Measurements from ENCODE around the gene SYCP2L. TPM values are rescaled to one million over a fixed set of nuclear protein-coding genes. Genes with fewer than 3 reads are reported as not detected.

SYCP2L gene
- total and polyA plus RNA-seq, 2 of the 4 experiments (the other 2 are of a cell fraction), result 0.05 TPM; not detected in 1

DNA sequence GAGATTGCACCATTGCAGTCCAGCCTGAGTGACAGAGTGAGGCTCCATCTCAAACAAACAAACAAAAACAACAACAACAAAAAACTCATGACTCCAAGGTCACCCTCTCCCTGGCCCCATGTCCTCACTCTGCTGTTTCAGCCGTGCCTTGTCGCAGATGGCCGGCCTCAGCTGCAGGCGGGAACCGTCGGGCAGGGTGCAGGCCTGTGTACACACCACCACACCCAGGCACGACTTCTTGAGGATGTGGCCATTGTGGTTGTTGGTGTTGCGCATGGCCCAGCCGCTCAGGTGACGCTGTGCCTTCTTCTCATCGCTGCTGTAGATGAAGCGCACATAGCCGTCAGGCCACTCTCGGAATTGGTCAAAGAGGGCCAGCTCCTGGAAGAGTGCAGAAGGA lies 9.8 kb upstream of the SYCP2L start:
- peaks cover 2% of the 10 kb centered on the region; the same call in 1 of the 2 replicates for H3K9me3 ChIP-seq (ENCODE audit: control insufficient read depth, insufficient read depth, low read length)

More for the DNA sequence above, 9.8 kb upstream of the SYCP2L start:
- CTCF ChIA-PET, result no interaction called here
- dilution Hi-C loops (cut with HindIII; ENCODE audit: low sequenced_read_pairs, unreplicated experiment), result no loop called here
- H3K56ac ChIP-seq (ENCODE audit: extremely low read depth, insufficient read depth, low read length), result no peak overlapping the region
- H2AFZ ChIP-seq (replicated peaks; ENCODE audit: low read length, poor library complexity), result no peak overlapping the region
- H2BK5ac ChIP-seq (ENCODE audit: low read depth, low read length, poor library complexity, severe bottlenecking), result no peak overlapping the region
- H3K27me3 ChIP-seq (ENCODE audit: control insufficient read depth, insufficient read depth, low read length), result peaks cover 30% of the 10 kb centered on the region
- H3K79me1 ChIP-seq (ENCODE audit: low read depth in 1 of 2, low read length in 2 of 2), result no peaks in the 10 kb centered on the region
- no peak overlapping the region for H3K4me3 ChIP-seq (ENCODE audit: insufficient read depth, low read depth, low read length)
- intact Hi-C loops (cut with micrococcal nuclease), result no loop called here
- no peak overlapping the region for H3K4me2 ChIP-seq (ENCODE audit: low read depth, low read length)
- no peak overlapping the region for H2BK120ac ChIP-seq (ENCODE audit: low read depth, low read length)
- H4K8ac ChIP-seq (ENCODE audit: low read depth in 2 of 2, low read length in 2 of 2), result no peak overlapping the region
- H4K20me1 ChIP-seq (ENCODE audit: insufficient read depth, low read length), result no peaks in the 10 kb centered on the region
- ATAC-seq (ENCODE audit: low read depth) (no peak), DNase-seq (no peak)
- no peak overlapping the region for H3K18ac ChIP-seq (ENCODE audit: low read depth, low read length)
- TF ChIP-seq RCOR1 (IDR thresholded peaks at IDR 0.05; ENCODE audit: insufficient replicate concordance, low read length) (no peak), RAD21 (IDR thresholded peaks at IDR 0.05; ENCODE audit: low read length) (no peak), RFX5 (IDR thresholded peaks at IDR 0.05; ENCODE audit: low read depth, low read length) (no peak), CHD1 (IDR thresholded peaks at IDR 0.05; ENCODE audit: low read depth, low read length) (no peak), ELK1 (IDR thresholded peaks at IDR 0.05; ENCODE audit: borderline replicate concordance, low read depth, low read length) (no peak), MAZ (IDR thresholded peaks at IDR 0.05; ENCODE audit: borderline replicate concordance, low read depth, low read length) (no peak), BHLHE40 (IDR thresholded peaks at IDR 0.05; ENCODE audit: low read depth, low read length) (no peak), CEBPB (IDR thresholded peaks at IDR 0.05; ENCODE audit: low read depth, low read length) (no peak), POLR2A (IDR thresholded peaks at IDR 0.05; ENCODE audit: low read depth, low read length) (no peak), MXI1 (IDR thresholded peaks at IDR 0.05; ENCODE audit: borderline replicate concordance, low read depth, low read length) (no peak), FOS (IDR thresholded peaks at IDR 0.05; ENCODE audit: low read depth, low read length) (no peak)
- POLR2A ChIA-PET (ENCODE audit: unreplicated experiment), result no interaction called here
- no TSS peak for BruUV-seq (replicated peaks)
- H3K36me3 ChIP-seq (ENCODE audit: control insufficient read depth, insufficient read depth, low read length), result no peaks in the 10 kb centered on the region
- H2BK20ac ChIP-seq (ENCODE audit: low read depth, low read length), result no peak overlapping the region
- H3K27ac ChIP-seq (ENCODE audit: insufficient read depth, low read length), result no peak overlapping the region
- in situ Hi-C loops (cut with MboI; ENCODE audit: low sequenced_read_pairs), result no loop called here
- H3K4ac ChIP-seq (ENCODE audit: low read depth, low read length), result no peak overlapping the region
- H2AK5ac ChIP-seq (ENCODE audit: low read depth, low read length), result no peak overlapping the region
- no peak overlapping the region for H3K14ac ChIP-seq (replicated peaks; ENCODE audit: low read depth, low read length)
- H2AK9ac ChIP-seq (replicated peaks; ENCODE audit: low read depth, low read length, poor library complexity), result no peak overlapping the region
- H4K91ac ChIP-seq (ENCODE audit: insufficient read depth, low read depth, low read length), result no peak overlapping the region
- H3K23ac ChIP-seq (ENCODE audit: low read depth, low read length), result no peak overlapping the region
- H4K5ac ChIP-seq (ENCODE audit: low read depth, low read length), result no peak overlapping the region
- no peak overlapping the region for H3K9ac ChIP-seq (ENCODE audit: low read depth, low read length)
- WGBS, 2 experiments (ENCODE audit: extremely low coverage in 2 of 2, insufficient read length in 1 of 2), result no CpG with 5 or more reads among the region's 14 CpGs
- H3K9me1 ChIP-seq (ENCODE audit: insufficient read depth, low read length), result no peaks in the 10 kb centered on the region
- H3K4me1 ChIP-seq (ENCODE audit: control insufficient read depth, insufficient read depth, low read length), result no peaks in the 10 kb centered on the region
- no peak overlapping the region for H2BK15ac ChIP-seq (ENCODE audit: low read depth, low read length)

Measured in IMR-90 (cell line).